Dendritic cell treated with granulocyte-macrophage colony-stimulating factor and Interleukin-4, amounts not matched to agents 40 ng/mL and 50 ng/mL, for 4 days (primary cell): ENCODE results near the gene HRC.

Experiments used
- H3K27ac Mint-ChIP-seq: one replicate; pipeline ENCODE4 v1.8.0; 2022; ENCODE audit warnings: mild to moderate bottlenecking, mixed read lengths
- H3K27me3 Mint-ChIP-seq: one replicate; pipeline ENCODE4 v1.8.0; 2022; ENCODE audit warnings: mild to moderate bottlenecking, mixed read lengths
- H3K36me3 Mint-ChIP-seq: one replicate; pipeline ENCODE4 v1.8.0; 2022; ENCODE audit warnings: low read depth, mixed read lengths
- H3K4me1 Mint-ChIP-seq: one replicate; pipeline ENCODE4 v1.8.0; 2022; ENCODE audit warnings: low read depth, mixed read lengths
- H3K4me3 Mint-ChIP-seq: one replicate; pipeline ENCODE4 v1.8.0; 2022; ENCODE audit warnings: mild to moderate bottlenecking, moderate library complexity, mixed read lengths
- H3K9me3 Mint-ChIP-seq: one replicate; pipeline ENCODE4 v1.8.0; 2022; ENCODE audit warnings: mixed read lengths
- intact Hi-C: fragments of 100-400 bp; cut with micrococcal nuclease; formaldehyde crosslinking; loops from one replicate; pipeline ENCODE4 v1.15.0; 2022

HRC gene

DNA sequence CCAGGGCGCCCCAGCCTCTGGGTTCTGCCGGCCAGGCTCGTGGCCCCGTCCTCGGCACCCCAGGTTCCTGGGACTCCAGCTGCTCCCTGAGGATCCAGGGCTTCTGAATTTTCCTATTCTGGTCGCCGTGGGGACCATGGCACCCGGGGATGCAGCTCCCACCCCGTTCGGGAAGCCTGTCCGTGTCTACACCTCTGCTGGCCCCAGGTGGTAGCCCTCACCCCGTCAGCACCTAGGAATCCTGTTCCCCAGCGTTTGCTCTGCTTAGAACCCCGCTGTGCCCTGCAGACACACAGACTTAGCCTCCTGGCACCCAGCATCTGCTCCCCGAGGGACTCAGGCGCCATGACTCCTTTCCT is 34.9 kb downstream of the HRC start:
- peaks cover 11% of the 10 kb centered on the region for H3K36me3 Mint-ChIP-seq
- H3K4me3 Mint-ChIP-seq: peak overlapping the region; percentile 15
- H3K4me1 Mint-ChIP-seq: peaks cover 46% of the 10 kb centered on the region
- H3K27ac Mint-ChIP-seq: peak overlapping the region; percentile 99
- peaks cover 43% of the 10 kb centered on the region for H3K27me3 Mint-ChIP-seq
- H3K9me3 Mint-ChIP-seq: peaks cover 7% of the 10 kb centered on the region
- intact Hi-C loops: no loop called here

DNA sequence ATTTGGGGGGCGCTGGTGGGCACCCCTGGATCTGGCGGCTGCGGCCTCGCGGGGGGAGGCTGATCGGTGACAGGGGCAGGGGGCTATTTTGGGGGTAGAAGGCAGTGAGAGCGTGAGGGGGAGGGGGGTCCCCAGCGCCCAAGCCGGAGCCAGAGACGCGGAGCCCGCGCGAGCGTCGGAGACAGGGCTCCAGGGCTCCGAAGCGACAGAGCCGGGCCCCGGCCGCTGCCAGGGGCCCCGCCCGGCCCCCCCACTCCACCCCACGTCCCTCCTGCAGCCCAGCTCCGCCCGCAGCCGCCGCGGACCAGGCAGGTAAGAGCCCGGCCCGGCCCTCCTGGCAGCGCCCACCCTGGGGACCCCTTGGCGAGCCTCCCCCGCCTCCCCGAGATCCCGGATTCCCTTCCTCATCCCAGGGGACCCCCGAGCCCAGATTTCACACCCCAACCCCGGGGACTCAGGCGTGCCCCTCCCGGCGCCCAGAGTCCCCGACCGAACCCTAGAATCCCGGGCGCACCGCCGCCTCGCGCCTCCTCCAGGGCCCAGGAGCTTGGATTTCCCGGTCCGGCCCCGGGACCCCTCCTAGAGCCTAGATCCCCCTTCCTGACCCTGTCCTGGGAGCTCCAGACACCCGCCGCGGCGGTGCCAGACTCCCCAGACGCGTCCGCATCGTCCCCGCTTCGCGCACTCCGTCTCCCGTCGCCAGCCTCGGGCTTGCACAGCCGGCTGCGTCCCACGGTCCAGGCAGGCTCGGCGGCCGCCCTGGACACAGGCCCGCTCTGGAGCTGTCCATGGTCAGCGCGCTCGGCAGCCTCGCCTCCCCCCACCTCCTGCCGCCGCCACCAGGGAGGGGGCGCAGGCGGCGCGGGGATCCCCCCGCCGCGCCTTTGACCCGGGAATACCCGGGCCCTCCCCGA is 35.5 kb downstream of the HRC start, which contains the start of gene PPFIA3:
Gene PPFIA3 (plus strand): TSS at position 134 of the 914 bp plus-strand sequence. CDS start 8,330 bp downstream, outside the sequence.
- Mint-ChIP-seq H3K9me3 (peaks cover 7% of the 10 kb centered on the region), H3K27me3 (peaks cover 40% of the 10 kb centered on the region)
- intact Hi-C loops: loop anchor here (1.0 to 2.0 kb wide), 2 partner anchors 9 to 29 kb away; no protein-coding TSS in a partner anchor

DNA sequence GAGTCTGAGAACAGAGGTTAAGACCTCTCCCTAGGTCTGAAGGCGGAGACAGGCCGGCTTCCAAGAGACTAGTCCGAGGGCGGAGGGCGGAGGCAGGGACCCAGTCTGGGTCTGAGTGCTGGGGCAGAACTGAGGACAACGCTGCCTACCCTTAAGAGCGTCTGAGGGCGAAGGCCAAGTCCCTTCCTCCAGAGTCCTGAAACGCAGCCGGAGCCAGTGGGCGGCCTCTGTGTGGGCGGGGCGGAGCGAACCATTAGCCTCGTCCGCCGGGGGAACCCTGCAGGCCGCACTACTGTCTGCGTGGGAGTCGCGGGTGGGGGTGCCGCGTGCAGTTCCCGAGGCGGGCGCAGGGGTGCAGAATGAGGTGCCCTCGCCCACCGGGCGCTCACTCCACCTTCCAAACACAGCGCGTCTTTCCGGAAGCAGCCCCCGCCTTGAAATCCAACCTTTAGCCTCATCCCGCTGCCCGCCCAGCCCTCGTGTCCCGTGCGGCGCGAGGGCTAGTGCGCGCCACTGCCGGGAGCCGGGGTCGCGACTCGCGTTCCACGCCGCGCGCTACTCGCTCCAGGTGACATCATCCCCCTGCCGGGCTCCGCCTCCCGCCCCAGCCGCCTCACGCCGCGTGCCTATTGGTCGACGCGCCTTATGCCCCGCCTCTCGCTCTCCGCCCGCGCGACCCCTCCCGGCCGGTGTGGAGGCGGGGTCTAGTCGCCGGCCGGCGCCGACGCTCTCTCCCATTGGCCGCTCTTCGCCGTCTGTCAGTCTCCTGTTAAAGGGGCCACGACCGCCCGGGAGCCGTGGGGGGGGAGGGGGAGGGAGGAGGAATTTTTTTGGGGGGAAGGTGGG is 36.4 kb downstream of the HRC start, which contains the start of gene C19orf73:
Gene C19orf73 (minus strand): TSS at position 579 of the 846 bp plus-strand sequence. CDS start 121 bp downstream, at position 458.
- intact Hi-C loops: loop anchor here (1.0 to 2.0 kb wide), 2 partner anchors 10 to 30 kb away; no protein-coding TSS in a partner anchor
- Mint-ChIP-seq H3K36me3 (peaks cover 15% of the 10 kb centered on the region), H3K27me3 (peaks cover 40% of the 10 kb centered on the region), H3K4me3 (peak within 1 kb of the TSS; percentile 81), H3K27ac (peak within 1 kb of the TSS; percentile 99), H3K4me1 (peaks cover 56% of the 10 kb centered on the region), H3K9me3 (peaks cover 7% of the 10 kb centered on the region)

More for the DNA sequence above, 35.5 kb downstream of the HRC start, which contains the start of gene PPFIA3:
- Mint-ChIP-seq H3K36me3 (peaks cover 14% of the 10 kb centered on the region), H3K4me3 (peak within 1 kb of the TSS; percentile 81), H3K4me1 (peaks cover 52% of the 10 kb centered on the region), H3K27ac (peak within 1 kb of the TSS; percentile 99)

DNA sequence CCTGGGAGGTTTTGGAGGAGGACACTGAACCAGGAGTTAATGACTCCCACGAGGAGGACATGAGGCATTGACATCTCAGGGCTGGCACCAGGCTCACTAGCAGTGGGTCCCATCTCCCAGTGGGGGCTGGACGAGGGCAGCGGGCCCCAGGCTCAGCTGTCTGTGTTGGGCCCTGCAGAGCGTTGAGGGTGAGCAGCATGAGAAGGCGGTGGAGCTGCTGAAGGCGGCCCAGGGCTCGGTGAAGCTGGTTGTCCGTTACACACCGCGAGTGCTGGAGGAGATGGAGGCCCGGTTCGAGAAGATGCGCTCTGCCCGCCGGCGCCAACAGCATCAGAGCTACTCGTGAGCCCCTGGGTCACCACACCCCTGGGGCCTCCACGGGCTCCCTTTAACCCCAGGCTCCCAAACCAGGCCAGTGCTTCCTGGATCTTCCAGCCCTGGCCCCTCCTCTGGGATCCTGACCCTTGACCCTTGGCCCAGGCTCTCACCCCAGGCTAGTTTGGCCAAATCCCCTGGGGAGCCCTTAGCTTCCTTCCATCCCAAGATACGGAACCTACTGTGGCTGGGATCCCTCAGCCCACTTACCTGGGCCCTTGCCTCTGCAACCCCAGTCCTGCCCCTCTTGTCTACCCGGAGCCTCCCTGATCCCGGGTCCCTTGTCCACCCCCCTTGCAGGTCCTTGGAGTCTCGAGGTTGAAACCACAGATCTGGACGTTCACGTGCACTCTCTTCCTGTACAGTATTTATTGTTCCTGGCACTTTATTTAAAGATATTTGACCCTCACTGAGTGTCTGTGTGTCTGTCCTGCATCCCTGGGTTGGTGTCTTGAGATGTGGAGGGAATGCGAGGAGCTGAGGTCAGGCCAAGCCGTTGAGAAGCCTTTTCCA is 37.3 kb downstream of the HRC start:
- Mint-ChIP-seq H3K36me3 (peaks cover 15% of the 10 kb centered on the region), H3K4me1 (peaks cover 65% of the 10 kb centered on the region), H3K4me3 (peak overlapping the region; percentile 81), H3K27me3 (peaks cover 36% of the 10 kb centered on the region), H3K9me3 (peaks cover 7% of the 10 kb centered on the region), H3K27ac (peak overlapping the region; percentile 99)
- intact Hi-C loops: loop anchor here (2.0 kb wide), 1 partner anchor 31 kb away; no protein-coding TSS in a partner anchor

DNA sequence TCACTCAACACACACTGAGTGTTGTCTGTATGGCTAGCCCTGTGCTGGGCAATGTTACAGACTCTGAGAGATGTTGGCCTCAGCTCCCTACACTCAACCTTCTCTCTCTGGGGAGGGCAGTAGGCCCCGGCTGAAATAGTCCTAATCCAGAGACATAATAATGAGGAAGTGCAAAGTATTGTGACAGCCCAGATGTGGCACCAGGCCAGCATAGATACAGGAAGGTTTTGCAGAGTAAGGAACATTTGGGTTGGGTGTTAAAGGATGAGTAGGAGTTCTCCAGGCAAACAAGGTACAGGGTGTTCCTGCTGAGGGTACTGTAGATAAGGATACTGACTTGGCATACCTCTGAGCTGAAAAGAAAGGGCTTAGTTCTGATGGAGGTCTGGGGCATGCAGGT is 38.7 kb downstream of the HRC start:
- H3K4me1 Mint-ChIP-seq: peaks cover 69% of the 10 kb centered on the region
- peak overlapping the region; percentile 99 for H3K27ac Mint-ChIP-seq
- peaks cover 7% of the 10 kb centered on the region for H3K9me3 Mint-ChIP-seq

DNA sequence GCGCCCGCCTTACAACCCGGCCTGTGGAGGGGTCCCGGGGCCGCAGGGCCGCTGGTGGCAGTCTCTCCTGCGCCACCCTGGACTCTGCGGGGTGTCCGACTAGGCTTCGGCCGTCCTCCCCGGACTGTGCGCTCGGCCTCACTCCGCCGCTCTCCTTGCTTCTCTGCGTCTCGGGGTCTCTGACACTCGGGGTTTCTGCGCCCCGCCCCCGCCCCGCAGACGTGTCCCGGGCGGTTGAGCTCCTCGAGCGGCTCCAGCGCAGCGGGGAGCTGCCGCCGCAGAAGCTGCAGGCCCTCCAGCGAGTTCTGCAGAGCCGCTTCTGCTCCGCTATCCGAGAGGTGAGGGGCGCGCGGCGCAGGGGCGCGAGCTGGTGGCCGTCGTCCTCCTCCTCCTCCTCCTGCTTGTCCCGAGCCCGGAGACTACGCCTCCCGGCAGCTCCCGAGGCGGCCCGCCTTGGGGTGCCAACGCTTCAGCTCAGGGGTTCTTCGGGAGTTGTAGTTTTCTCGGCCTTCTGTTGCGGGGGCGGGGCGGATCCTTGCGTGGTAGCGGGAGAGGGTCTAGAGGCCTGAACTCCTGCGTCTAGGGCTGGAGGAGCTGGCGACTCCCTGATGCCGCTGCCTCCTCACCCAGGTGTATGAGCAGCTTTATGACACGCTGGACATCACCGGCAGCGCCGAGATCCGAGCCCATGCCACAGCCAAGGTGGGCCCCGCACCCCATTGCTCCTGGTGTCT is 40.4 kb downstream of the HRC start:
- Mint-ChIP-seq H3K4me3 (peak overlapping the region; percentile 93), H3K27ac (peak overlapping the region; percentile 81), H3K4me1 (peaks cover 62% of the 10 kb centered on the region), H3K9me3 (peaks cover 7% of the 10 kb centered on the region), H3K27me3 (peaks cover 12% of the 10 kb centered on the region), H3K36me3 (peaks cover 15% of the 10 kb centered on the region)
- intact Hi-C loops: no loop called here

More for the DNA sequence above, 38.7 kb downstream of the HRC start:
- Mint-ChIP-seq H3K4me3 (peak overlapping the region; percentile 15), H3K36me3 (peaks cover 15% of the 10 kb centered on the region), H3K27me3 (peaks cover 29% of the 10 kb centered on the region)
- intact Hi-C loops: no loop called here

DNA sequence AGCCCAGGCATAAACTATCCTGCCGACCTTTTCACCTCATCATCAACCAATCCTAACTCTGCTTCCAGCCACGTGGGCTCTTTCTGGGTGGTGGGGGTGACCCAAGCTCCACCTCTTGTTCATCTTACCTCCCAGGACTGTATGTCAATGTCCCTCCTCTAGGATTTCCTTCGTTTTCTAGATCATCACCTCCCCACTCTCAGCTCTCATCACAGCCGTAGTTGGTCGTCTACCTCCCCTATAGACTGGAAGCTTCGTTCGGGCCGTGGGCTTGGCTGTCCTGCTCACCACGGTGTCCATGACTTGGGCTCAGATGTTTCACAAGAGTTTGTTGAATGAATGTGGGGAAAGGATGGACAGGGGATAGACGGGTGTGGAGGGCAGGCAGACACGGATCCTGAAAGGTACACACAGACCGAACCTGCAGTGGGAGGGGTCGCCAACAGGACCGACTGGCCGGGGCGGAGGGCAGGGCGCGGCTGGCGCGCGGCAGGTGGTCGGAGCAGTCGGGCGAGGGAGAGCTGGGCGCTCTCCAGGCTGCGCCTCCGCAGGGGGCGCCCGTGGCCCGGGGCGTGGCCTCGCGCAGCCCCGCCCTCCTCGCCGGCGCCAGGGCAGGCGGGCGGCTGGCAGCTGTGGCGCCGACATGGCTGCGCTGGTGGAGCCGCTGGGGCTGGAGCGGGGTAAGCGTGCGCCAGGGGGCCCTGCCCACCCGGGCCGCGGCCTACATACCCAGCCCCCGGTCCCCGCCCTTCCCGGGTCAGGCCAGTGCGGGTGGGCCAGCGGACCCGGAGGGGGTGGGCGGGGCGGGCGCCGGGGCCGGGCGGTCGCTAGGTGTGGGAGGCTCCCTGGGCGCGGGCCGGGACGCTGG is 41.2 kb downstream of the HRC start, which contains the start of gene LIN7B:
Gene LIN7B (plus strand): TSS at position 609 of the 868 bp plus-strand sequence. CDS start 35 bp downstream, at position 644.
- peaks cover 62% of the 10 kb centered on the region for H3K4me1 Mint-ChIP-seq
- H3K27ac Mint-ChIP-seq: peak within 1 kb of the TSS; percentile 81
- intact Hi-C loops: no loop called here
- peak within 1 kb of the TSS; percentile 93 for H3K4me3 Mint-ChIP-seq
- peaks cover 19% of the 10 kb centered on the region for H3K36me3 Mint-ChIP-seq
- H3K9me3 Mint-ChIP-seq: peaks cover 7% of the 10 kb centered on the region
- peaks cover 10% of the 10 kb centered on the region for H3K27me3 Mint-ChIP-seq

DNA sequence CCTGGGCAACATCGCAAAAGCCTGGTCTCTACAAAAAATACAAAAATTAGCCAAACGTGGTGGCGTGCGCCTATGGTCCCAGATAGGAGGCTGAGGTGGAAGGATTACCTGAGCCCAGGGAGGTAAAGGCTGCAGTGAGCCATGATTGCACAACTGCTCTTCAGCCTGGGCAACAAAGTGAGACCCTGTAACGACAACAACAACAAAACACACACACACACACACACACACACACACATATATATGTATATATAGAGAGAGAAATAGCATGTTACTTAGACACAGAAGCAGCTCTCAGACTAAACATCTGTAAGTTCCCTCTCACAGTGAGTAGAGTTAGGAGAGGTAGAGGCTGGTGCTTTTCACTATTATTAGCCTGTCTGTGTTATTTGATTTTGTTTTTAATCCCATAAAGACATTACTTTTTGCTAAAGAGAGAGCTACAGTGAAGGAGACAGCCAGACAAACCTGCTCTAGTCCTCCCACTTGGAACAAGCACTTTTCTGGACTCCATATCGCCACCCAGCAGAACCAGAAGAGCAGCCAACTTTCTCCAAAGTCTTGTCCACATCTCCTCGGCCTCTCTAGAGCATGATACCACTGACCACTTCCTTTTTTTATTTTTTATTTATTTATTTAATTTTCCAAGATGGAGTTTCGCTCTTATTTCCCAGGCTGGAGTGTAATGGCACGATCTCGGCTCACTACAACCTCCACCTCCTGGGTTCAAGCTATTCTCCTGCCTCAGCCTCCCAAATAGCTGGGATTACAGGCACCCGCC is 43.8 kb downstream of the HRC start:
- Mint-ChIP-seq H3K27ac (no peak overlapping the region), H3K27me3 (peaks cover 10% of the 10 kb centered on the region), H3K4me3 (no peak overlapping the region), H3K9me3 (peaks cover 2% of the 10 kb centered on the region), H3K4me1 (peaks cover 40% of the 10 kb centered on the region), H3K36me3 (peaks cover 40% of the 10 kb centered on the region)
- intact Hi-C loops: no loop called here

DNA sequence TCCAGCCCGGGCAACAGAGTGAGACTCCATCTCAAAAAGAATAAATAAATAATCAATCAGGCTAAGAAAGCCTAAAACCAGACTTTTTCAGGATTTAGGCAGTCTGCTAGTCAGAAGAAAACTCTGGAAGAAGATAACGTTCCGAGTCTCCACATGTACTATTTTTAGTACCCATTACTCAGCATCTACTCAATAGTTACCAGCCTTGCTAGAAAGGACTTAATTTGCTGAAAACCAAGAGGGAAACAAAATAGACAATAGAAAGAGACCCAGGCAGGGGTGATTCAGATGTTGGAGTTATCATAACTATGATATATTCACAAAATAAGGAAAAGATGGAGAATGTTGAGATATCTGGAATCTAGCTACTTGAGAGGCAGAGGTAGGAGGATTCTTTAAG is 44.6 kb downstream of the HRC start:
- Mint-ChIP-seq H3K4me3 (no peak overlapping the region), H3K27me3 (peaks cover 10% of the 10 kb centered on the region)
- intact Hi-C loops: no loop called here

DNA sequence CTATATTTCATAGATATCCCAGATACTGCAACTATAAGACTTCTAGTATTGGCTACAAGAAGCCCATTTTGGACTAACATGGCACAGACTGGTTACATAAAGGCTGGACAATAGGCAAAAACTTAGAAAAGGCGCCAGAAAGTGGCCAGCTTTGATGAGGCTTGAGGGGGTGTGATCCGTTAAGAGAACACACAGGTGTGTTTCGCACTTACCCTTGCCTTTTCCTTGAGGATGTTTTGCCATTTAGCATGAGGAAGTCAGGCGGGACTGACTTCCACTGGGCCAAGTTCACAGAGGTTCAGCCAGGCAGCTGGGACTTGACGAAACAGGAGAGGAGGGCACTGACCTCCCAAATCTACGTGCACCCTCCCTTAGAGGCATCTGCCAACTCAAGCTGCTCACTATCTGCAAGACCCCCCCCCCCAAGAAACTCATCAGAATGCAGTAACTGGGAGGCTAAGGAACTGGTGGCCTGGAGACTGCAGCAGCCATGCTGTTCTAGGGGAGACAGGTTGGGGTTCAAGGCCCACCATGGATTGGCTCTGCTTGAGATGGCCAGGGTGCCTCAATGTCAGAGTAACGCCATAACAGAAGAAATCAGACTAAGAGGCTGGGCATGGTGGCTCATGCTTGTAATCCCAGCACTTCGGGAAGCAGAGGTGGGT is 45.5 kb downstream of the HRC start:
- Mint-ChIP-seq H3K4me3 (no peak overlapping the region), H3K27me3 (peaks cover 10% of the 10 kb centered on the region), H3K36me3 (peaks cover 49% of the 10 kb centered on the region), H3K4me1 (peaks cover 32% of the 10 kb centered on the region), H3K27ac (no peak overlapping the region), H3K9me3 (no peaks in the 10 kb centered on the region)
- intact Hi-C loops: no loop called here

More for the DNA sequence above, 44.6 kb downstream of the HRC start:
- peaks cover 43% of the 10 kb centered on the region for H3K36me3 Mint-ChIP-seq
- no peak overlapping the region for H3K27ac Mint-ChIP-seq
- H3K4me1 Mint-ChIP-seq: peaks cover 34% of the 10 kb centered on the region
- no peaks in the 10 kb centered on the region for H3K9me3 Mint-ChIP-seq

DNA sequence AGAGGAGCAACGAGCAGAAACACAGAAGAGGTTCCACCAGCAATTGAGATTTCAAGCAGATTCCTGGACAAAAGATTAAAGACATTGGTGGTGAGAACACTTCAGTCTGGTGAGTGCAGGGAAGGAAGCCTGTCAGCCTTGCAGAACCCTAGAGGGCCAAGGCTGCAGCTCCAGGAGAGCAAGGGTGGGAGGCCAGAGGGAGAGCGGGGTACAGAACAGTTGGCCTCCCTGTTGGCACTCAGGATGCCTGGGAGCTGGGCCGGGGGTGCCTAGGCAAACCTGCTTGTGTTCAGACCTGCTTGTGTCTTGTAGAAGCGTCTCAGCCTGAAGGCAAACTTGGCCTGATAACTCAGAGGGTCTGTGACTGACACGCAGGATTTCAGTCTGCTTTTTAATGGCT is 46.1 kb downstream of the HRC start:
- H3K4me3 Mint-ChIP-seq: no peak overlapping the region
- no peaks in the 10 kb centered on the region for H3K9me3 Mint-ChIP-seq
- H3K27me3 Mint-ChIP-seq: peaks cover 10% of the 10 kb centered on the region
- H3K36me3 Mint-ChIP-seq: peaks cover 54% of the 10 kb centered on the region
- intact Hi-C loops: no loop called here
- no peak overlapping the region for H3K27ac Mint-ChIP-seq
- peaks cover 33% of the 10 kb centered on the region for H3K4me1 Mint-ChIP-seq
